ENCODE measurements around the gene RAD23A.

GRCh38 chr19:12955996-12956395 is 10.3 kb downstream of the RAD23A start:
- no peak for TF ChIP-seq CTCF (IDR thresholded peaks at IDR 0.05)
- no peak for TF ChIP-seq EZH2phosphoT487 (IDR thresholded peaks at IDR 0.05)
- TF ChIP-seq EZH2 (IDR thresholded peaks at IDR 0.05) = no peak

Measured in neural progenitor cell (in vitro differentiated cells).